ENCODE data around the gene RAMP2.

- no peak for TF ChIP-seq ZNF384 (IDR thresholded peaks at IDR 0.05)
- no peak for TF ChIP-seq HDGF (IDR thresholded peaks at IDR 0.05; ENCODE audit: borderline replicate concordance)
- TF ChIP-seq FOXM1 (IDR thresholded peaks at IDR 0.05; ENCODE audit: borderline replicate concordance), result no peak
- TF ChIP-seq ELF4 (IDR thresholded peaks at IDR 0.05), result no peak
- TF ChIP-seq BHLHE40 (IDR thresholded peaks at IDR 0.05; ENCODE audit: borderline replicate concordance), result no peak
- TF ChIP-seq FOXA1 (IDR thresholded peaks at IDR 0.05), result no peak
- TF ChIP-seq SP1 (IDR thresholded peaks at IDR 0.05), result no peak
- TF ChIP-seq FOXK2 (IDR thresholded peaks at IDR 0.05), result no peak
- TF ChIP-seq NFRKB (IDR thresholded peaks at IDR 0.05), result no peak
Observed at GRCh38 chr17:42779304-42779935, 18.4 kb downstream of the RAMP2 start.
